CD4-positive, alpha-beta T cell treated with Interleukin-15 for 4 hours (primary cell): Measurements from ENCODE around the gene CARD11.
"Not testable (repeated sequence)": the region's sequence is repeated elsewhere in the genome, so short reads cannot be mapped to it uniquely, and the experiment has no call there.

Source experiments
- DNase-seq: peaks from one replicate; pipeline ENCODE4 v3.0.0-alpha.2; 2020; ENCODE audit warnings: low spot score

CARD11 gene

GRCh38 chr7:2962865-2963264 lies 80.8 kb downstream of the CARD11 start:
- DNase-seq: no peak

DNA sequence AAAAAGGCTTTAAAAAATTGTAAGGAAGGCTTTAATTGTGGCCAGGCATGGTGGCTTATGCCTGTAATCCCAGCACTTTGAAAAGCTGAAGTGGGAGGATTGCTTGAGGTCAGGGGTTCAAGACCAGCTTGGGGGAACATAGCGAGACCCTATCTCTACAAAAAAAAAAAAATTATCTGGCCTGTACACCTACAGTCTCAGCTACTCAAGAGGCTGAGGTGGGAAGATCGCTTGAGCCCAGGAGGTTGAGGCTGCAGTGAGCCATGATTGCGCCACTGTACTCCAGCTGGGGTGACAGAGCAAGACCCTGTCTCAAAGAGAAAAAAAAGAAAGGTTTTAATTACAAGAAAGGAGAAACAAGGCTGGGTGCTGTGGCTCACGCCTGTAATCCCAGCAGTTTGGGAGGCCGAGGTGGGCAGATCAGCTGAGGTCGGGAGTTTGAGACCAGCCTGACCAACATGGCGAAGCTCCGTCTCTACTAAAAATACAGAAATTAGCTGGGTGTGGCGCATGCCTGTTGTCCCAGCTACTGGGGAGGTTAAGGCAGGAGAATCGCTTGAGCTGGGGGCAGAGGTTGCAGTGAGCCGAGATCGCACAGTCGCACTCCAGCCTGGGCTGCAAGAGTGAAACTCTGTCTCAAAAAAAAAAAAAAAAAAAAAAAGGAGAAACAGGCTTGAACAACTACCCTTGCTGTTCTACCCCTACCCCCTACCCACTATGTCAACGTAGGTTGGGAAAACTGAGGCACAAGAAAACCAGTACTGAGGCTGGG lies 83.7 kb downstream of the CARD11 start:
- DNase-seq: no peak

- no peak for DNase-seq
Measured at GRCh38 chr7:2959103-2959680, 84.5 kb downstream of the CARD11 start.

DNA sequence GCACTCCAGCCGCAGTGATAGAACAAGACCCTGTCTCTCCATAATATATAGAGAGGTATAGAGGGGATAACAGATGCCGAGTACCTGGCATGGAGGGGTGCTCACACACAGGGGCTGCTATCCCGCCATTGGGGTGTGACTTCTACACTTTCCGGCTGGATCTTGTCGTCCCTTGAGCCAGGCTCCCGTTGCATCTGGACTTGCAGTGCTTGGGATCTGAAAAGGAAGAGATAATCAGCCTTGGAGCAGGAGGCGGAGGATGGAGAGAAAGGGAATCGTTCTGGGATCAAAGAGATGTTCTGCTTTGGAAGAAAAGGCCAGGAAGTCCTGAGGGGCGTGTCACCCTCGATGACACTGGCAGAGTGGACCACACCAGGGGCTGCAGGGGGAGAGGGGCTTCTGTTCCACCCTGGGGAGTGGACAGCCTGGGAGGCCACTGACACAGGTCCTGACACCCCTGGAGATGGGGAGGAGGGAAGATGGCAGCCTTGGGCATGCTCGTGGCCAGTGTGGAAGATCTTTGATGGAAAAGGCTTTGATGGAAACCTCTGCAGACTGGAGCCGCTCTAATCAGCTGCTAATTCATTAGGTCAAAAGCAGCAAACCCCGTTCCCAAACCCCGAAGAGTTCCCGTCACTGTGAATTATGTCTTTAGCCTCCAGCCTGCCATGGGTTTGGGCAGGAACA lies 85.1 kb downstream of the CARD11 start:
- DNase-seq: no peak

DNA sequence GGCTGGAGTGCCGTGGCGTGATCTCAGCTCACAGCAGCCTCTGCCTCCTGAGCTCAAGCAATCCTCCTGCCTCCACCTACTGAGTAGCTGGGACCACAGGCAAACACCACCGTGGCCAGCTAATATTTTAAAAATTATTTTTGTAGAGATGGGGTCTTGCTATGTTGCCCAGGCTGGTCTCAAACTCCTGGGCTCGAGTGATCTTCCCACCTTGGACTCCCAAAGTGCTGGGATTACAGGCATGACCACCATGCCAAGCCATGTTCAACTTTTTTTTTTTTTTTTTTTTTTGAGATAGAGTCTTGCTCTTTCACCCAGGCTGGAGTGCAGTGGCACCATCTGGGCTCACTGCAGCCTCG lies 86.3 kb downstream of the CARD11 start:
- not testable (repeated sequence) for DNase-seq

GRCh38 chr7:2956526-2957368 lies 86.9 kb downstream of the CARD11 start:
- peak; percentile 57 for DNase-seq

DNA sequence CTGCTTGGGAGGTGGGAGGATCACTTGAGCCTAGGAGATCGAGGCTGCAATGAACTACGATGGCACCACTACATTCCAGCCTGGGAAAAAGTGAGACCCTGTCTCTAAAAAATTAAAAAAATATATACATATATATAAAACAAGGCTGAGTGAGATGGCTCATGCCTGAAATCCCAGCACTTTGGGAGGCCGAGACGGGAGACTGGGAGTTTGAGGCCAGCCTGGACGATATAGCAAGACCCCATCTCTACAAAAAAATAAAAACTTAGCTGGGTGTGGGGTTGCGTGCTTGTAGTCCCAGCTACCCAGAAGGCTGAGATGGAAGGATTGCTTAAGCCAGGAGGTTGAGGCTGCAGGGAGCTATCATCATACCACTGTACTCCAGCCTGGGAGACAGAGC lies 87.6 kb downstream of the CARD11 start:
- no peak for DNase-seq

- no peak for DNase-seq
Measured at GRCh38 chr7:2955269-2955668, 88.4 kb downstream of the CARD11 start.

GRCh38 chr7:2954433-2954853 lies 89.2 kb downstream of the CARD11 start:
- peak; percentile 31 for DNase-seq

DNA sequence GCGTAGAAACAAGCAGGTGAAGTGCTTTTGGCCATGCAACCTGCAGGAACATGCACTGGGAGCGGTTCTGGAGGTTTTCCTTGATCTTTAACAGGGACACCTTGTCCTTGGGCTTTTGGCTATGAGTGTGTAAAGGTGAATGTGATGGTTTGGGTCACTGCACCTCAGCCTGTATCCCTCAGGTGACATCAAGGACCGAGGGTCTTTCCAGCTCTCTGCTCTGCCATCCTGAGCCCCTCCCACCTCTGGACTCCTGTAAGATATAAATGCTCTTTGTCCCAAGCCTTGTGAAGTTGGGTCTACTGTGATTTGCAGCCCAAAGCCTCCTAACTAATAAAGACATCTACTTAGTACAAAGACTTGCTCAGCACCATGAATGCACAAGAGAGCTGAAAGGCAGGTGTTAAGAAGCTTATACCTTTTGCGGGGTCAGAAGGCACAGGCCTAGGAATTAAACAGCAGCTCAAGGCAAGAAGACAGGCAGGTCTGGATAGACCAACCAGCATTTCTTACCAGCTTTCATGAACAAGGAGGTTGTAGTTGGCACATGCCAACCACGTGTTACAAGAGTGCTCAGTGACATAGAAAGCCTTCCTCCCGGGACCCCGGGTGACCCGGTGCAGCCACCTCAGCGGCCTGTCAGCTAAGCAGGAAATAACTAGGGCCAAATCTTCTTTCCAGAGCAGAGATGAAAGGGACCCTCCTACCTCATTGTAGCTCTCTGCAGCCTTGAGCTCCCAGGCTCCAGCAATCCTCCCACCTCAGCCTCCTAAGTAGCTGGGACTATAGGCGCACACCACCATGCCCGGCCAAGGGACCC lies 89.9 kb downstream of the CARD11 start:
- DNase-seq: peak; percentile 7

GRCh38 chr7:2953099-2953498 lies 90.6 kb downstream of the CARD11 start:
- DNase-seq: no peak

DNA sequence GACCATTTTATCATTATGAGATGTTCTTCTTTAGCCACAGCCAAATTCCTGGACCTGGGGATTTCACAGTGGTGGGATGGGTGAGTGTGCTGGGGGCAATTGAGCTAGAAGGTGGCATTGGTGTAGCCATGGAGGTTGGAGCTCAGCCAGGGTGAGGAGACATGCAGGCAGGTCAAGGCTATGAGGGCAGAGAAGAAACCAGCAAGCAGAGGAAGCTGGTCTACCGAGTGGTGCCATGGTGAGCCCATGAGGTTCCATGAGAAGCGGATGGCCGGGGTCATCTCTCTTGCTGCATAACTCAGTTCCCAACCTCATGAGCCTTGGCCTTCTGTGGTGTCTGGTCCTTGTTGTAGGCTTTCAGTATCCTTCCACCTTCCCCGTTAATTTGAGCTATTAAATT lies 91.4 kb downstream of the CARD11 start:
- no peak for DNase-seq

DNA sequence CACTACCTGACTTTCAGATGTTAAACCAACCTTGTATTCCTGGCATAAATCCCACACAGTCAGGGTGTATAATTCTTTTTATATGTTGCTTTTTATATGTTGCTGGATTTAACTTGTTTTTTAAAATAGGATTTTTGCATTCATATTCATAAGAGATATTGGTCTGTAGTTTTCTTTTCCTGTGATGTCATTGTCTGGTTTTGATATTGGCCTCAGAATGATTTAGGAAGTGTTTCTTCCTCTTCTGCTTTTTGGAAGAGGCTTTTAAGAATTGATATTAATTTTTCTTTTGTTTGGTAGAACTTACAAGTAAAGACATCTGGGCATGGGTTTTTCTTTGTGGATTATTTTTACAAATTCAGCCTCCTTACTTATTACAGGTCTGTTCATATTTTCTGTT lies 93.1 kb downstream of the CARD11 start:
- DNase-seq: no peak

- no peak for DNase-seq
Measured at GRCh38 chr7:2948749-2949148, 94.9 kb downstream of the CARD11 start.

DNA sequence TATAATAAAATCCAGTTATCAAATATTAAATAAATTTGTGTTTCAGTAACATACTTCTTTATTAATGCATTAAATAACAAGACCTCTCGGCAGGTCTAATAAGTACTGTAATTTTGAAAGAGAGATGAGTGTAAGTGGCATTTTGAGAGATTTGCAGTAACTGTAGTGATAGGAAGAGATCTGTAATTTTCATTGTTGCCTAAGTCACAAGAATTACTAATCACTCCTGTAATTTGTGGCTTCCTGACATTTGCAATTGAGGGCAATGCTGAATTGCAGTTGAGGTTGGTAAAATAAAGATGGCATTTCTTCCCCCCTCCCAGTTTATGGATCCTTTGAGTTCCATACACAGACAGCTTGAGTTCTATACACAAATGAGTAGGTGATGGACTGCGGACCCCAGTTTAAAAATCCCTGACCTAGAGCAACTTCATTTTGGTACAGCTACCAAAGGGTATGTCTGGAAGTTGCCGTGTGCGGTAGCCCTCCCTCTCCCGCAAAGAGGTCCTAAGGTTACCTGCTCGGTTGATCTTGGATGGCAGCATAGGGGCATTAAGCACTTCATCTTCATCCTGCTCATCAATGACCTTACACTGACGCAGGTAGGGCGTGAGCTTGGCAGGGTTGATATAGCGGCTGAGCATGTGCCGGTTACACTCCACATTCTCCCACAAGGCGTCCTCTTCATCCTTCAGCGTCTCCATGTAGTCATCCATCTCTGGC lies 96.4 kb downstream of the CARD11 start:
- no peak for DNase-seq

- DNase-seq: no peak
Measured at GRCh38 chr7:2945171-2945570, 98.5 kb downstream of the CARD11 start.

GRCh38 chr7:2944739-2945138 lies 98.9 kb downstream of the CARD11 start:
- no peak for DNase-seq

DNA sequence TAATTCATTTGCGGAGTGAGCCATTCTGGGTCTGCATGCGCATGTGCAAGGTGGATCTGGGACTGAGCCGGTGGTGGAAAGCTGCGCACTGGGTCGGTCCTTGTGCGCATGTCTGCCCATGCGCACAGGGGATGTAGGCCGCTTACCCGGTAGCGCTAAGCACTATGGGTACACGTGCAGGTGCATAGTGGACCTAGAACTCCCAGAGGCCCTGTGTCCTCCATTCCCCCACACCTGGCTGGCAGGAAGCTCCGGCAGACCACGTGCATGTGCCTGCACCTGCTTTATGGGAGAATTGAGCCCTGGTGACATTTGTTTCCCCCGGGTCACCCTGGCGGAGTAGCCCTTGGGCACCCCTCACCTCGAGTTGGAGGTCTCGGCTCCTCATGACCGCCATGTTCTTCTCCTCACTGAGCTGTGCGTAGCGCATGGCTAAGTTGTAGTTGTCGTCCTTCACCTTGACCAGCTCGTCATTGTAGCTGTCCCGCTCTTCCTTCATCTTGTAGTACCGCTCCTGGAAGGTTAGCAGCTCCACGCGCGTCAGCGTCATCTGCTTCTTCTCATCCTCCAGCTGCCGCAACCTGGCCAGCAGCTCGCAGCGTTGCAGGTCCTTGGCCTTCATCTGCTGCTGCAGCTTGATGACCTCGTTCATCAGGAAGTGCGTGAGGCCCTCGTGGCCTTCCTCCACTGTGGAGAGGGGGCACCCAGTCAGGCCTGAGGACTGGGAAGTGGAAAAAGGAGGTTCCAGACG lies 99.6 kb downstream of the CARD11 start:
- DNase-seq: no peak

DNA sequence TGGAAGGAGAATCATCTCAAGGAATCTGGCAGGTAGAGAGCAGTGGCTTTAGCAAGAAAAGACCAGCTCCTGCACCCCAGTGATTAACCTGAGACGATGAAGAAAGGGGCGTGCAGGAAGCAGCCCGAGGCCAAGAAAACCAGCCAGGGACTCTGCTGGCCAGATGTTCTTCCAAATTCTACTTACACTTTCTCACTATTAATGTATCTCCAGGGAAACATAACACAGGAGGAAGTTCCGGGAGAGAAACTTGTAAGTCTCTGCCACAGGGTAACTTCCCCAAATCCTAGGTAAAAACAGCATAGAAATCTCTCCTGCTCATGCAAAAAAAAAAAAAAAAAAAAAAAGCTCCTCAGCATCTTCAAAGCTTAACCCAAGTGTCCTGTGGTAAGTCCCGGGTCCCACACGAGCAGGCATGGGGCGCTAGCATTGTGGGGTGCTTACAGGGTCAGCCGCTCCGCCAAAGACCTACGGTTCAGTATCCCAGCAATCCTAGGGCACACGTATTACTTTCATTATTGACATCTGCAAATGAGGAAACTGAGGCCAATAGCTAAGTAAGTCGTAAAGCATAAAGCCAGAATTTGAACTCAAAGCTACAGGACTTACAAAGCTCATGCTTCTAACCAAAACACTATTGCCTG lies 102.3 kb downstream of the CARD11 start:
- DNase-seq: no peak

- DNase-seq: no peak
Measured at GRCh38 chr7:2940466-2940865, 103.2 kb downstream of the CARD11 start.
